Sigmoid colon (tissue), 7 donors: ENCODE measurements around the gene EPHA1. TPM values are rescaled to one million over a fixed set of nuclear protein-coding genes. Genes with fewer than 3 reads are reported as not detected.

Source experiments
- DNase-seq: peaks from one replicate; pipeline ENCODE4 v3.0.0-alpha.2; 2019
- H3K27ac ChIP-seq, 4 donors: fragments of 200-600 bp; sonication (generic); one replicate each; pipeline ENCODE4 v1.5.1; 2016 to 2019; ENCODE audit warnings: mild to moderate bottlenecking in 1 of 4
- H3K27me3 ChIP-seq, 3 donors: fragments of 200-600 bp; sonication (generic); one replicate each; pipeline ENCODE4 v1.5.1; 2019; ENCODE audit warnings: mild to moderate bottlenecking in 1 of 3
- H3K36me3 ChIP-seq, 4 donors: fragments of 200-600 bp; sonication (generic); one replicate each; pipeline ENCODE4 v1.5.1; 2016 to 2019
- H3K4me1 ChIP-seq, 4 donors: fragments of 200-600 bp; sonication (generic); one replicate each; pipeline ENCODE4 v1.5.1; 2017 to 2019
- H3K4me3 ChIP-seq, 4 donors: fragments of 200-600 bp; sonication (generic); one replicate each; pipeline ENCODE4 v1.5.1; 2017 to 2019; ENCODE audit warnings: mild to moderate bottlenecking in 2 of 4, moderate library complexity in 1 of 4
- H3K9me3 ChIP-seq, 4 donors: fragments of 200-600 bp in 3 of 4; sonication (generic) in 3 of 4; one replicate each; pipeline versions ENCODE4 v1.5.1 to v1.6.1; 2013 to 2019
- CTCF ChIP-seq, 4 experiments: fragments of 450-650 bp in 3 of 4; fragments of 200-600 bp in 1 of 4; IDR thresholded peaks; one replicate each; pipeline ENCODE4 v1.5.1; 2016 to 2019; ENCODE audit warnings: antibody characterized with exemption in 4 of 4, mild to moderate bottlenecking in 3 of 4, moderate library complexity in 2 of 4
- EP300 ChIP-seq, 4 donors: sonication (generic); formaldehyde crosslinking; IDR thresholded peaks; one replicate each; pipeline ENCODE4 v1.6.1; 2017; ENCODE audit warnings: antibody characterized with exemption in 4 of 4
- POLR2A ChIP-seq, 2 donors: fragments of 450-650 bp; IDR thresholded peaks; one replicate each; pipeline ENCODE4 v1.6.1; 2016; ENCODE audit warnings: antibody characterized with exemption in 2 of 2, mild to moderate bottlenecking in 2 of 2, moderate library complexity in 2 of 2
- POLR2AphosphoS5 ChIP-seq, 4 donors: sonication (generic); formaldehyde crosslinking; IDR thresholded peaks; one replicate each; pipeline ENCODE4 v1.6.1; 2017; ENCODE audit warnings: antibody characterized with exemption in 4 of 4
- WGBS, 2 donors: extraction: QIAGEN DNeasy Blood & Tissue Kit; methylation state at CpG; one replicate each; pipeline ENCODE4 v1.1.7; 2013; 5-methylcytosine and 5-hydroxymethylcytosine counted together
- intact Hi-C: fragments of 100-400 bp; cut with DNase I; formaldehyde crosslinking; loops from one replicate; pipeline ENCODE4 v1.15.1; 2023
- polyA plus RNA-seq, 3 donors: library from polyadenylated mRNA; stranded (reverse); fragments of 200-250 nt; gene quantifications; one replicate each; pipeline ENCODE4 v1.2.3, GENCODE V29; 2013
- total RNA-seq, 4 donors: library from RNA; depleted of rRNA; stranded (reverse); fragments of >200 nt; gene quantifications; one replicate each; pipeline ENCODE4 v1.1.0, GENCODE V29; 2016
- donor health status: healthy with polysubstance abuse.
- donor health status: Bipolar disorder and iron deficiency.
- donor health status: healthy.

EPHA1 gene
- total and polyA plus RNA-seq, 7 donors = 0.14 to 10.2 (median 1.5) TPM; not detected in 2

GRCh38 chr7:143351574-143351973 is 57.1 kb downstream of the EPHA1 start:
- 93 to 95% methylated on average over 9 of the region's 9 CpGs for WGBS, 2 donors
- TF ChIP-seq EP300 (IDR thresholded peaks at IDR 0.05) (no peak), CTCF (IDR thresholded peaks at IDR 0.05) (no peak), POLR2AphosphoS5 (IDR thresholded peaks at IDR 0.05) (no peak), POLR2A (IDR thresholded peaks at IDR 0.05) (no peak)
- no peak overlapping the region for H3K27ac ChIP-seq

DNA sequence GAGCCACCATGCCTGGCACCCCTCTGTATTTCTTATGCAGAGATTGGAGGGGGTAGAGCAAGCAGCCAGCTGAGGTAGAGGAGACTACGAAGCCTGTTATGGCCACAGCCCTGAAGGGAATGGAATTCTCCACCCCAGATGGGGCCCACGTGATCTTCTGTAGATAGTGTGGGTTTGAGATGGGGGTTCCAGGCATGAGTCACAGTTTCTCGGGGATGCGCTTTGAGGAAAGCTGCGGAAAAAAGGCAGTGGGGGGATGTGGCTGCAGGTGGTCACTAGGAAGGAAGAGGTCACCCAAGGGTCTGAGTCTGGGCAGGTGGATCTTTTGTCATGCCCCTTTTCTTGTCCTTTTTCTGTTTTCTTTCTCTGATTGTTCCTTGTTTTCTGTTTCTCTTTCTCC is 57.6 kb downstream of the EPHA1 start:
- intact Hi-C loops = no loop called here
- H3K36me3 ChIP-seq = no peaks in the 10 kb centered on the region
- no peak for DNase-seq
- H3K4me3 ChIP-seq = no peak overlapping the region
- H3K4me1 ChIP-seq = no peaks in the 10 kb centered on the region
- TF ChIP-seq POLR2AphosphoS5 (IDR thresholded peaks at IDR 0.05) (no peak), EP300 (IDR thresholded peaks at IDR 0.05) (no peak), CTCF (IDR thresholded peaks at IDR 0.05) (no peak), POLR2A (IDR thresholded peaks at IDR 0.05) (no peak)
- H3K27ac ChIP-seq = no peak overlapping the region
- H3K27me3 ChIP-seq = no peaks in the 10 kb centered on the region
- H3K9me3 ChIP-seq = no peaks in the 10 kb centered on the region
- 75 to 89% methylated on average over 5 of the region's 5 CpGs for WGBS, 2 donors

More at GRCh38 chr7:143351574-143351973, 57.1 kb downstream of the EPHA1 start:
- H3K36me3 ChIP-seq = peaks cover 0 to 4% (median 0%) of the 10 kb centered on the region in 4 donors
- intact Hi-C loops = no loop called here
- DNase-seq = no peak
- no peak overlapping the region for H3K4me3 ChIP-seq
- H3K4me1 ChIP-seq = no peaks in the 10 kb centered on the region
- H3K9me3 ChIP-seq = no peaks in the 10 kb centered on the region
- H3K27me3 ChIP-seq = no peaks in the 10 kb centered on the region

DNA sequence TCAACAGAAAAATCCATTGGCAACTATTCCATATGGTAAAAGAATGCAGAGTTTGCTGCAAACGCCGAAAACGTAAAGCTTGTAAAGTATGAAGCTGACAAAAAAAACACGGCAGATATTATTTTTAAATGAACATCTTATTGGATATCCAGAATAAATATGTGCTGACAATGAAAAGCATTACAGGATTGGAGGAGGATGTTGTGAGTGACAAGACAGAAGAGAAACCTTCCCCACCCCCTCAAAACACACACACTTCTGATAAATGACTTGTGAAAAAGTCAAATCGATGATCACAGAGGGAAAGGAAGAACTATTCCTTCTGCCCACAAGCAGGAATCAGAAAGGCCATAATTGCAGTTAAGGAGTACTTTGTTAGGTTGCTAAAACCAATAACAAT is 60.7 kb downstream of the EPHA1 start:
- TF ChIP-seq POLR2AphosphoS5 (IDR thresholded peaks at IDR 0.05) = no peak
- no peak for TF ChIP-seq CTCF (IDR thresholded peaks at IDR 0.05)
- no peak for TF ChIP-seq POLR2A (IDR thresholded peaks at IDR 0.05)
- no peak for TF ChIP-seq EP300 (IDR thresholded peaks at IDR 0.05)
- no peak overlapping the region for H3K4me3 ChIP-seq
- 61 to 74% methylated on average over 5 of the region's 5 CpGs for WGBS, 2 donors
- H3K9me3 ChIP-seq = no peaks in the 10 kb centered on the region
- DNase-seq = no peak
- intact Hi-C loops = no loop called here
- H3K36me3 ChIP-seq = no peaks in the 10 kb centered on the region
- peaks cover 0 to 12% (median 0%) of the 10 kb centered on the region in 3 donors for H3K27me3 ChIP-seq
- peaks cover 0 to 5% (median 5%) of the 10 kb centered on the region in 4 donors for H3K4me1 ChIP-seq
- no peak overlapping the region for H3K27ac ChIP-seq

DNA sequence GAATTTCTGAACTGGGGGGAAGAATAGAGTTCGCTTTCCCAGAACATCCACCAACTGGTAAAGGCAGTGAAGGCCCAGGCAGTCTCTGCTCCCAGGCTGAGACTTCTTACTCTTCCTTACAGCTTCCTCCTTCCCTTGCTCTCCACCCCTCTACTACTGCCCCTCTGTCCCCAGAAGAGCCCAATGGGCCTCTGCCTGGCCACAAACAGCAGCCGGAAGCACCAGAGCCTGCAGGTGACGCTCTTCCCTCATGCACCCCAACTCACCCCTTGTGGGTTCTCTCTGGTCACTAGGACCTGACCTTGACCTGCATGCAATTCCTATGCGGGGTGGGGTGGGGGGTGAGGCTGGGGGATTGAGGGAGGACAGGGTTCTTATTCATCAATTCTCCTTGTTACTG is 62.6 kb downstream of the EPHA1 start:
- Histone ChIP-seq H3K27ac (no peak overlapping the region), H3K4me3 (no peak overlapping the region), H3K27me3 (peaks cover 0 to 12% (median 0%) of the 10 kb centered on the region in 3 donors), H3K4me1 (peaks cover 0 to 5% (median 5%) of the 10 kb centered on the region in 4 donors), H3K36me3 (no peaks in the 10 kb centered on the region), H3K9me3 (no peaks in the 10 kb centered on the region)
- intact Hi-C loops = no loop called here
- TF ChIP-seq EP300 (IDR thresholded peaks at IDR 0.05) (no peak), POLR2A (IDR thresholded peaks at IDR 0.05) (no peak), CTCF (IDR thresholded peaks at IDR 0.05) (no peak), POLR2AphosphoS5 (IDR thresholded peaks at IDR 0.05) (no peak)
- WGBS, 2 donors = 94 to 96% methylated on average over 4 of the region's 4 CpGs
- DNase-seq = no peak

- Histone ChIP-seq H3K27ac (no peak overlapping the region), H3K9me3 (no peaks in the 10 kb centered on the region), H3K4me1 (peaks cover 0 to 5% (median 5%) of the 10 kb centered on the region in 4 donors), H3K27me3 (peaks cover 0 to 12% (median 0%) of the 10 kb centered on the region in 3 donors), H3K36me3 (no peaks in the 10 kb centered on the region), H3K4me3 (peak overlapping the region in 3 of 4 donors; percentile 7 to 16 (median 14))
- intact Hi-C loops = no loop called here
- 2 to 8% methylated on average over 35 of the region's 35 CpGs for WGBS, 2 donors
- no peak for TF ChIP-seq POLR2AphosphoS5 (IDR thresholded peaks at IDR 0.05)
- peak in 2 of 4 experiments; percentile 30 to 37 for TF ChIP-seq CTCF (IDR thresholded peaks at IDR 0.05)
- no peak for DNase-seq
These were observed 63.2 kb downstream of the EPHA1 start for GRCh38 chr7:143345428-143345900.
